Putamen (tissue), 1 donor: Measurements from ENCODE around the gene UBE2R2.

Experiments used
- DNase-seq: peaks from one replicate; pipeline ENCODE4 v3.0.0-alpha.2; 2016; ENCODE audit warnings: low spot score

UBE2R2 gene

DNA sequence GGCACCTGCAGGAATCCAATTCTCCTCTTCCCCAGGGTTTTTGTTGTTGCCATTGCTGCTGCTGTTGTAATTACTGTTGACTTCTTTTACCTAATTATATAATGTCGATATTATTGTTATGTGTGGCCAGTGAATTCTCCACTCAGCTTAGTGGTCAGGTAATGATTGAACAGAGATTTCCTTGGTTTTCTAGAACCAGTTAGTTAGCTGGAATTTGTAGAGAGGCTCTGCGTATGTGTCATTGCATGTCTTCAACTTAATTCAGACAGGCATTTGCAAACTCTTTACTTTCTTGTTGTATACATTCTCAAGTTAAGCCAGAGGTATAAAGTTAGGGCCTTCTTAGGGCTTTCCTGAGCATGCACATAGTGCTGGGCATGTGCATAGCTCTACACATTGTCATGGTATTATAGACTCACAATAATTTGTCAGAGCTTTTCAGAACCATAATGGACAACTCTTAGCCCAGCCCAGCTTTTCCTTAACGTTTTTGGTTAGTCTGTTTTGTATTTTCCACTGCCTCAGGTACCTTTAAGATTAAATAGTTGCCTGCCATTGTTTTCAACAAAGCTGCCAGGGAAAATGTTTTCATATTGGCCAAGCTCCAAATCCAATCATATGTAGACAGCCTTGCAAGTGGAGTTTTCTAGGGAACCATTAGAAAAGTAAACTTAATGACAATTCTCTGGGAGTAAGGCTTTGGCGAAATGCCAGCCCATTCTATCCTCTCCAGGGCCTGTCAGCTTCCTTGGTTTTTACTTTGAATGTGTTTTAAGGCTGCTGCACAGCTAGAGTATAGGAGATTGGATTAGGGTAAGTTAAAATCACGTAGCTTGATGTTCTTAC lies 68.1 kb downstream of the UBE2R2 start:
- no peak for DNase-seq

DNA sequence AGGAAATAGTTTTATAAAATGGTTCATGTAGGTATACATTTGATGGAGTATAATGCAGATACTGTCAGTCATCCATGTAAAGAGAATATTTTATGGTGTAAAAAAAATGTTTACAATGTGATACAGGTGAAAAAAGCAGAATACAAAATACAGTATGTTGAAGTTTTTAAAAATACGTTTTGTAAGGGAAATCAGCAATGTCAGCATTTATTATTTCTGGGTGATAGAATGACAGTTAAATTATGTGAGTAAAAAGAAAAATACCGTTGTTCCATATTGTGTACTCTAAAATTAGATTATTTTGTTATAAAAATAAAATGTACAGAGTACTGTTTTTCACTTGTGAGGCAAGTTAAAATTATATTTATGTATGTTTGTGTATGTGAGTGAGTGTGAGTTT lies 69.0 kb downstream of the UBE2R2 start:
- DNase-seq: no peak

DNA sequence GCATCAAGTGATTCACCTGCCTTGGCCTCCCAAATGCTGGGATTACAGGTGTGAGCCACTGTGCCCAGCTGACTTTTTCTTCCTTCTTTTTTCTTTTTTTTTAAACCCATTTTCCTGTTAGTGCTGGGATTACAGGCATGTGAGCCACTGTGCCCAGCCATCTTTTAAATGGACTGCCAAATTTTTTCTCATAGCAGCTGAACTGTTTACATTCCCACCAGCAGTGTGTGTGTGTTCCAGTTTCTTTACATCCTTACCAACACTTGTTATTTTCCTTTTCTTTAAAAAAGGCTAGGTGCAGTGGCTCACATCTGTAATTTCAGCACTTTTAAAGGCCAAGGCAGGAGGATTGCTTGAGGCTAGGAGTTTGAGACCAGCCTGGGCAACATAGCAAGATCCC lies 76.9 kb downstream of the UBE2R2 start:
- no peak for DNase-seq

DNA sequence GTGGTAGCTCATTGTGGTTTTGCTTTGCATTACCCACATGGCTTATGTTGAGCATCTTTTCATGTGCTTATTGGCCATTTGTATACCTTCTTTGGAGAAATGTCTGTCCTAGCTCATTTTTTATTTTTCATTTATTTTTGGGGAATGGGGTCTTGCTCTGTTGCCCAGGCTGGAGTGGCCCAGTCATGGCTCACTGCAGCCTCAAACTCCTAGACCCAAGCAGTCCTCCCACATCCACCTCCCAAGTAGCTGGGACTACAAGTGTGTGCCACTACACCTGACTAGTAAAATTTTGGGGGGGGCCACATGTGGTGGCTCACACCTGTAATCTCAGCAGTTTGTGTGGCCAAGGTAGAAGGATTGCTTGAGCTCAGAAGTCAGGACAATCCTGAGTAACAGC lies 77.4 kb downstream of the UBE2R2 start:
- DNase-seq: no peak

DNA sequence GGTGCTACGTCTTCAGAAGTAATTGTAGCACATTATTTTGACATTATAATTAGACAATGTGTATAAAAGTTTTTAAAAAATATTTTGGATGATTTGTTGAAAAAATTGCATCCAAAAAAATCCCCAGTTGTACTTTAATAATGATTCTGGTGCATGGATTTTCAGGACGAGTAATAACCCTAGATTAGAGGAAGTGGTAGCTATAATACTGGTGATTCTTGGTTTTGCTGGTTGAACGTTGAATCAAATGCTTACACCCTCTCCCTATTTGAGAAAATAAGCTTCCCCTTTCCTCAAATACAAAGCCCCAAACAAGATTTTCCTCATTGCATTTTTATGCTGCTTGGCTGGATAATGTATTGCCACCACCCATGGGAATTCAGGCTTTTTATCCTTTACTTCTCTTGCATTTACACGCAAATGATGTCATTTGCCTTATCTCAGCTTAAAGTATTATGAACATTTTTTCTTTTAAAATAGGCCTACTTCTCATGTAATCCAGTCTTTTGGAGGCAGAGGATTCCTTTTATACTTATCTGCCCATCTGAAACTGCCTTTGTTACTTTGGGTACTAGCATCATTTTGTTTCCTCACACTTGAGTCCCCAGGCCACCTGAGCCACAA lies 86.3 kb downstream of the UBE2R2 start:
- no peak for DNase-seq

DNA sequence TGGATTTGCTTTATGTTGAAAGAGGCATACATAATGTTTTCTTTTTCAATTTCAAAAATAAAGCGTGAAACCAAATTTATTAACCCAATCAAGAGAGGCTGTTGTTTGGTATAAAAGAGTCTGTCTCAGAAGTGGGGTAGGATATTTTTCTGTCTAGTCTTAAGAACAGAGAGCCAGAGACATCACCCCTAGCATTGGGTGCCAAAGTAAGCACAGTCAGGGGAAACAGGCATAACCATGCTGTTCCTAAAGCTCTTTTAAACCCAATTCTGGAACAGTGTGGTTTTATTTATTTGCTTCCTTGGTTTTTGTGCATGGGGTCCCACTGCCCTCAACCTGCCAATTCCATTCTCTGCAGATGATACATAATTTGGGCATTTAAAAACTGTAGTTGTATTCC lies 88.2 kb downstream of the UBE2R2 start:
- no peak for DNase-seq

DNA sequence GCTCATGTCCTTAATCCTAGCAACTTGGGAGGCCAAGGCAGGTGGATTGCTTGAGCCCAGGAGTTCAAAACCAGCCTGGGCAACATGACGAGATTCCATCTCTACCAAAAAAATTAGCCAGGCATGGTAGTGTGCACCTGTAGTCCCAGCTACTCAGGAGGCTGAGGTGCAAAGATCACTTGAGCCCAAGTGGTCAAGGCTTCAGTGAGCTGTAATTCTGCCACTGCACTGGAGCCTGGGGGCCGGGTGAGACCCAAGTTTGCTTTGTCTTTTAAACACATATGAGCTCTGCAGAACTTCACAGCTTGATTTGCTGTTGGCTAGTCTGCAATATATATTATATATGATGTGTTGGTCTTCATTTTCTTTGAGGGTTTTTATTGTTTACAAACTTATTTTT lies 89.8 kb downstream of the UBE2R2 start:
- DNase-seq: no peak

DNA sequence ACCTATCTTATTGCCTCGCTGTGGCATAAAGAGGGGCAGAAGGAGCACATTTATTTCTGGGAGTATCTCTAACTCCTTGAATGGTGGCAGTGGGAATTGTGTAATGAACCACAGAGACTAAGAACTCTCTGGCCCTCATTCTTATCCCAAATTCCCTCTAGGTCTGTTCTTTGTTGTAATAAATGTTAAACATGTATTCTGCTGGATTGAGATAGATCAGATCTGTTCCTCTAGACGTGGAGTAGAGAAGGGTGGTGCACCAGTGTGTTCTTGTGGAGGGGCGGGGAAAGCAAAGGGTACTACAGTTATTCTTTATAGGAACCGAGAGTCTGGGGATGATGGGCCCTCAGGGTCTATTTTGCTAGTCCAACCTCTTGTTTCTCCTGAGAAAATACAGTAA lies 90.4 kb downstream of the UBE2R2 start:
- DNase-seq: no peak

DNA sequence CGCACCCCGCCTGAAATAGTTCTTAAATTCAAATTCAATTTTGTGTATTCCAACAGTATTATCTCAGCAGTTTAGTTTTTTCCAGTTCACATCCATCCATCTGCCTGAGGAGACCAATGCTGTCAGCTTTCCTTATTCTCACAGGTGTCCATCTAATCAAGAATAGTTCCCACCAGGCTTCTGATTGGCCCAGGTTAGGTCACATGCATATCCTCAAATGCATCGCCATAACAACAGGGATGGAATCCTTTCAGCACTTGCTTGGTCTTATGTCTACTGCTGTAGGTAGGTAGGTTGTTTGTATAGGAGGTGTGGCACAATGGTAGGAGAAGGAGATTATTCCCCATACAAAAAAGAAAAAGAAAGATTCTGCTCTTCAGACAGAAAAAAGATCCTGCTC lies 91.2 kb downstream of the UBE2R2 start:
- no peak for DNase-seq

DNA sequence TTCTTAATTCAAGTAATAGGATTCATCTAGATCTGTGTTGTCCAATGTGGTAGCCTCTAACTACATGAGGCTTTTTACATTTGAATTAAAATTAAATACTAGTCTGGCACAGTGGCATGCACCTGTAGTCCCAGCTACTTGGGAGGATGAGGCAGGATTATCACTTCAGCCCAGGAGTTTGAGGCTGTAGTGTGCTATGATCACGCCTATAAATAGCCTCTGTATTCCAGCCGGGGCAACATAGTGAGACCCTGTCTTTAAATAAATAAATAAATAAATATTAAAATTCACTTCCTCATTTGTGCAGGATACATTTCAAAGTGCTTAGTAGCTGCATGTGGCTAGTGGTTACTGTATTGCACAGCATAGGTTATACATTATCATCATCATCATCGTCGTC lies 91.8 kb downstream of the UBE2R2 start:
- no peak for DNase-seq

DNA sequence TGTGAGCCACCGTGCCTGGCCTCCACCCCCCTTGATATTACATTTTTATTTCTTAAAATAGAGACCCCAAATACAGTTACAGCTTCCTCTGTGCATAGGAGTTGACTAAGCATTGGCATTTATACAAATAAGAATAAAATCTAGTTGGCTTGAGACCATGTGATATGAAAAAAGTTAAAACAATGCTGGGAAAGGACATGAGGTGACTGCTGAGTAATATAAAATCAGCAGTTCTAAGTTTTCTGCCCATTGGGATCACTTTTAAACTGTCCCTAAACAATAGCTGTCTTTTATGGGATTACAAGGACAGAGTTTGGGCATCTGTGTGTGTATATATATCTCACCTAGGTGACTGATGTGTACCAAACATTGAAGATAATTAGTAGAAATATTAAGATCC lies 96.6 kb downstream of the UBE2R2 start:
- no peak for DNase-seq

DNA sequence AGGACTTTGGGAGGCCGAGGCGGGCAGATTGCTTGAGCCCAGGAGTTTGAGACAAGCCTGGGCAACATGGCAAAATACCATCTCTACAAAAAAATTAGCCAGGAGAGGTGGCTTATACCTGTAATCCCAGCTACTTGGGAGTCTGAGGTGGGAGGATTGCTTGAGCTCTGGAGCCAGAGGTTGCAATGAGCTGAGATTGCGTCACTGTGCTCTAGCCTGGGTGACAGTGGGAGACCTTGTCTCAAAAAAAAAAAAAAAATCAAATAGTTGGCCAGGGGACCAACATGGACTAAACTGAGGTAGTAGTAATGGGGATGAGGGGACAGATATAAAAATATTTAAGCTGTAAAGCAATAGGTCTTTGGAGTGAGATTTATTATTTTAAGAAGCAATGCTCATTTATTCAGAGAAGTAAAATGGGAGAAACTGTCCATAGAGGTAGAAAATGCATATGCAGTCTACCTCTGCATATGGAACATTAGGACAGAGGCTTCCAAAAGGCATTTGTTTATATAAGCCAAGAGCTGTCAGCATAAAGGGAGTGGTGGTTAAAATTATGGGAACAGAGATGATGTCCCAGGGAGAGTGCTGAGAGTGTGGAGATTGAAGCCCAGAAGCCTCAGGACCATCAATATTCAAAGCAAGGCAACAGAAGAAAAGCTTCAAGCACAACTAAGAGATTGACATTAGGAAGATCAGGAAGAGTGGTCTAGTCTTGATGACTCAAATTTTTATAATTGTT lies 98.1 kb downstream of the UBE2R2 start:
- no peak for DNase-seq

DNA sequence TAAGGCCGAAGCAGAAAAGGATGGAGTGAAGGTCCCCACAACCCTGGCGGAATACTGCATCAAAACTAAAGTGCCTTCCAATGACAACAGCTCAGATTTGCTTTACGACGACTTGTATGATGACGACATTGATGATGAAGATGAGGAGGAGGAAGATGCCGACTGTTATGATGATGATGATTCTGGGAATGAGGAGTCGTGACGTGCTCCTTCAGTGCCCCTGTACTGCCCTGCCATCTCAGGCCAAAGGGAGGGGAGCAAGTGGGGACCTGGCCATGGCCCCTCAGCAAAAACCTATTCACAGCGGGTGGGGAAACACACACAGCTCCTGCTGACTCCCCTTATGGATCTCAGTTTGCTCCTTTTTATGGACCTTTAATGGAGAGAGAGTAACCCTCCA lies 100.1 kb downstream of the UBE2R2 start:
- no peak for DNase-seq

DNA sequence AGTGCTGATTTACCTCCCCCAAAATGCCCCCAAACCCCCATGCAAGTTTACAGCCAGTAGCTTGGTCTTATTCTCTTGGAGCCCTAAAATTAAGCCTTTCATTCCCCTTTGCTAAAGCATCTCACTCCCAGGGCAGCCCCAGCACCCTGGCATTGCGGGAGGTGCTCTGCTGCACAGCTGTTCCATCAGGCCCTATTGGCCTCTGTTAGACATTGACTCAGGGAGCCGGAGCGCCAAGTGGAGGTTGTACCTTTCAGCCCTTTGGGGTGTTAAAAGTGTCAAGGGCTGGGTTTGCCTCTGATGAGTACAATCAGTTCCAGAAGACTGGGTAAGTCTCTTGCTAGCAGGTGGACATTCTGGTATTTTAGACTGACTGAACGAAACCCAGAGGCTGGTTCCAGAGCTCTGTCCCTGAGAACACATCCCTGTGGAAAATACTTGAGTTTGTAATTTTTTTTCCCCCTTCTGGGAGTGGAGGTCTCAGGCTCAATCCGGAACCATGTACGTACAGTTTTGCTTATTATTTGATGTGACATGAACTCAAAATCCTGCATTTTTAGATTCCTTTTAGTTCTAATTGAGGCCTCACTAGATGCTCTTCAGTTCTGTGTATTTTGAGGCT lies 102.4 kb downstream of the UBE2R2 start:
- DNase-seq: no peak

DNA sequence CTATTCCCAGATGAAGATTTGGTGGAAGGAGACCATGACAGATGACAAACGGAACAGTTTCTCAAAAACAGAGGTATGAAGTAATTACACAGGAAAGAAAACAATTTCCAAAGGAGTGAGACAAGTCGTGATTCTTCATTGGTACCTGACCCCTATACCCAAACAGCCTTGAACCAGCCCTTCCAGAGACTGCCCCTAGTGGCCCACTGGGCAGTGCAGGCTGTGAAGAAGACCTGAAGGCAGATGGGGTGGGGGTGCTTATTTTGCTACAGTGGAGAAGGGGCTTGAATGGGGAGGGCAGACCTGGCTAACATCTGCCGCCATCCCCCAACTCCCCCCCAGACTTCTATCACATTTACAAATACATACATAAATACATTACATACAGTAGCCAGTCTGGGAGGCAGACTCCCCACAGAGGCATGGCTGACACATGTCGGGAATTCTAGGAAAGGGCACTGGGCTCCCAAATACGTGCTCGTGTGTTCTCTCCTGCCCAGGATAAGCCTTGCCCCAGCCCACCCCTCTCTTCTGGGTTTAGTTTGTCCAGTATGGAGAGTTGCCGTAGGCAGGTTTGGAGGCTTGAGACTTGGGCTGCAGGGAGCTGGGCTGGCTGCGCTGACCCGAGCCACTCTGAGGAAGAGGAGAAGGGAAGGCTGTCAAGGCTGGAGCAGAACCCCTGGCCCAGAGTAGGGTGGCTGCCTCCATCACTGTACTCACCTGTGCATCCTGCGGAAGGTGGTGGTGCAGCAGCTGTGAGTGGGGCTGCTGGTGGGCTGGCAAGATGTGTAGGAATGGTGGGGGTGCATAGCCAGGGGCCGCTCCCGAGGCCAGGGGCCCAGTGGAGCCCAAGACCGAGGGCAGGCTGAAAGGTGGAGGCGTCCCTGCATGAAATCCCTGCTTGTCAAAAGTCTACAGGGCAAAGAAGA lies 105.3 kb downstream of the UBE2R2 start:
- DNase-seq: no peak

DNA sequence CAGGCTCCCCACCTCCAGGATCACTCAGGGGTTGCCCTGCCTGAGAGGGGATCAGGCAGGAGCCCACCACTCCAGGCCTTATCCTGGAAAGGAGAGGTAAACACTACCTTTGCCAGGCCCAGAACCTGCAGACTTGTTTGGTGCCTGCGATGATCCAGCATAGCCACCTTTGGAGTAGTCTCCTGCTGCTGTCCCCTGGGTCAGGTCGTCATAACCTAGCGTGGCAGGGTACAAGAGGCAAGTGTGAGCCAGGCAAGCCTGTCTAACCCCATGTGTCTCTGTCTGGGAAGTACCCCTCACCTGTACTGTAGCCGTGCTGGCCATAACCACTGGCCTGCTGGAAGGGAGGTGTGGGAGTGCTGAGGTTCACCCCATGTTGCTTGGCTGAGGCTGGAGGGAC lies 106.1 kb downstream of the UBE2R2 start:
- DNase-seq: no peak

DNA sequence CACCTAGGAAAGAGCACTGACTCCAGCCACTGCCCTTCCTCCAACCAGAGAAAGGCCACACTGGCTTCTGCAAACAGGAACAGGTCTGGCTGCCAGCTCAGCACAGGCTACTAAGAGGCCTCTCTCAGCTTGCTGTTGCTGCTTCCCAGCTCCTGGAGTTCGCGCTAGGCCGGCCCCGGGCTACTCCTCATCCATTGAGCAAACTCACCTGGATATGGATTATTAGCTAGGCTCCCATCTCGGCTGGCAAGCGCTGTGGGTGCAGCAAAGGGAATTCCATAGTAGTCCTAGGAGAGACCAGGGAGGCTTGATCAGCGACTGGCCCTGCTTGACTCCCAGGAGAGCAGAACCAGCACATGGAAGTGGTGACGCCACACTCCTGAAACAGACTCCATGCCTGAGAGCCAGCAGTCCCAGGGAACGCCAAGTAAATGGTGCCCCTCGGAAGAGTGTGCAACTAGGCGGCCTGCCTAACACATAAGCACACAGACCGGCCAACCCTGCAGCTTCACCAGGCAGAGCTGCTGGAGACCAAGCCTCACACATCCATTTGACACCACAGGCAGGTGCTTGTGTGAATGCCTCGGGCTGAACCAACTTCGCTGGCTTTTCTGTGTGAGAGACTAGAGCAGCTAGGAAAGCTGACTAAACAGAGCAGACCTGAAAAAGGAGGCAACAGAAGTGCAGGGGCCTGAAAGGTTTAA lies 107.2 kb downstream of the UBE2R2 start:
- no peak for DNase-seq

DNA sequence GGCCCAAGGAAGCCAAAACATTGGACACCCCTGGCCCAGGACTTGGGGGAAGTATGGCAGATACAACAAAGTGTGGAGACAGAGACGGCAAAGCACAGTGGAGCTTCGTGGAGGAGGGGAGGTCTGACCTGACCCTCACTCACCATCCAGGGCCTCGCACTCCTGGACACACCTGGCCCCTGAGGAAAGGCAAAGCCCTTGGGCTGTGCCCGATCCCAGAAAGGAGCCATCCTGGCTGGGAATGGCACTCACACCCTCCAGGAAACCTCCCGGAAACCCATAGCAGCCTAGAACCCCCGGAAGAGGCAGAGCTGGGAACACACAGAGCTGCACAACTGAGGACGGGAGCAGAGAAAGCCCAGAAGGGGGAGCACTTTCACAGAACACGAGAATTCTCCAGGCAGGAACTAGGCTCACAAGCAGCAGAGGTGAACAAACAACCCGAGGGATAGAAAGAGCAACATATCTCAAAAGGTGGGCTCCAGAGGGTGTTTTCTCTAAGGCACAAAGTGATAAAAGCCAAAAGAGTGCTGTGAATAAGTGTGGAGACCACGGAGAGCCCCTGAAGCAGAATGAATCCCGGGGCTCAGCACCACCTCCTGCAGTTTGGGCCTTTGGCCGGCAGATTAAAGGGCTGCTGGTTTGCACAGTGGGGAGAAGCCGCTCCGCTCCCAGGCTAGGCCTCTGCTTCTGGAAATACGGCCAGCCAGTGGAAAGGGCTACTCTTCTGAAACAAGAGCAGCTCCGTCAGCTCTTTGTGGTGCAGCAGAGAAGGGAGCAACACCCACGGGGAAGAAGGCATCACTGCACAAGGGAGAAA lies 108.2 kb downstream of the UBE2R2 start:
- peak; percentile 61 for DNase-seq

DNA sequence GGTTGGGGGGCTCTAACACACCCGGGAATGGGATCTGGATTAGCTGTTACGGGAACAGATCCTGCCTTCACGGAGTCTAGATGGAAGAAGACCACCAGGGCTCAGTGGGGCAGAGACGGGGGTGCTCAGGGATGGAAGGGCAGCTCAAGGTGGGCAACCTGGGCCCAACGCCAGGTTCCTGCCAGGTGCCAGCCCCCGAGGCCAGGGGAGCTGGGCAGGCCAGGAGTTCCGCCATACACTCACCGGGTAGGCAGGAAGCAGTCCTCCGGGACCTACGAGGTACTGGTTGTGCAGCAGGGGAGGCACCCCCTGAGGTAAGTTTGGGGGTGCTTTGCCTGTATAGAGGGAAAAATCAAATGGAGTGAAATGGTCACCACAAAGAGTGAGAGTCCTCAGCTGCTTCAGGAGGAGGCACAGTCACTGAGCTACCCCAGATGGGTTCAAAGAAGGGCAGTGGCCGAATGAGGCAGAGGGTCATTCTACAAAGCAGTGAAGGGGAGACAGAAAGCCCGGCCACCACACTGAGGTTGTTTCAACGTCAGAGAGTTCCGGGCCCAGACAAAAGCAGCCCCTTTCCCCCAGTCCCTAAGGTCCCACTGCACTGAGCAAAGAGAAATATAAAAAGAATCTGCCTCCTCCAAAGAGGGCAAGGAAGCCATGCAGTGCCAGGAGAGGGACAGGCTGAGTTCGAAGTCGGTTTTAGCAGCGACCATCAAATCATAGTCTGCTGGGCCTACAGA lies 110.0 kb downstream of the UBE2R2 start:
- DNase-seq: no peak
